Liver (tissue), 9 donors: ENCODE results near the gene STUM. TPM values are rescaled to one million over a fixed set of nuclear protein-coding genes. Genes with fewer than 3 reads are reported as not detected.

Experiments used
- DNase-seq: peaks from one replicate; pipeline ENCODE4 v3.0.0-alpha.2; 2017; ENCODE audit warnings: low spot score
- H3K27ac ChIP-seq, 2 donors: one replicate each; pipeline ENCODE4 v1.7.0; 2013; ENCODE audit warnings: inconsistent platforms in 2 of 2, low read length in 2 of 2, control low read depth in 1 of 2, low read depth in 1 of 2, mild to moderate bottlenecking in 1 of 2
- H3K27me3 ChIP-seq, 4 donors: one replicate each; pipeline versions ENCODE4 v1.6.1 to v1.7.0; 2013; ENCODE audit warnings: low read length in 3 of 4, inconsistent platforms in 1 of 4, mild to moderate bottlenecking in 1 of 4, moderate library complexity in 1 of 4; ENCODE audit not compliant: control insufficient read depth in 4 of 4, insufficient read depth in 4 of 4
- H3K36me3 ChIP-seq, 4 donors: one replicate each; pipeline versions ENCODE4 v1.6.1 to v1.7.0; 2013; ENCODE audit warnings: low read length in 3 of 4, mild to moderate bottlenecking in 3 of 4, low read depth in 1 of 4, moderate library complexity in 1 of 4; ENCODE audit not compliant: control insufficient read depth in 4 of 4, insufficient read depth in 3 of 4
- H3K4me1 ChIP-seq, 4 donors: one replicate each; pipeline versions ENCODE4 v1.6.1 to v1.7.0; 2013; ENCODE audit warnings: low read length in 3 of 4, mild to moderate bottlenecking in 3 of 4, moderate library complexity in 1 of 4; ENCODE audit not compliant: control insufficient read depth in 4 of 4, insufficient read depth in 4 of 4
- H3K4me3 ChIP-seq, 3 donors: one replicate each; pipeline versions ENCODE4 v1.6.1 to v1.7.0; 2013; ENCODE audit warnings: low read length in 3 of 3, control low read depth in 1 of 3, low read depth in 1 of 3, mild to moderate bottlenecking in 1 of 3
- H3K9ac ChIP-seq, 2 donors: one replicate each; pipeline ENCODE4 v1.7.0; 2013; ENCODE audit warnings: low read length in 2 of 2, mild to moderate bottlenecking in 2 of 2, moderate library complexity in 2 of 2, control low read depth in 1 of 2, low read depth in 1 of 2
- H3K9me3 ChIP-seq, 4 donors: one replicate each; pipeline versions ENCODE4 v1.6.1 to v1.7.0; 2013; ENCODE audit warnings: low read length in 3 of 4; ENCODE audit not compliant: control insufficient read depth in 4 of 4
- ATF3 ChIP-seq: IDR thresholded peaks from 2 replicates; pipeline ENCODE4 v1.6.1; 2016; ENCODE audit warnings: antibody characterized with exemption
- CTCF ChIP-seq: fragments of 150-350 bp; IDR thresholded peaks from 2 replicates; pipeline ENCODE4 v1.5.1; 2017; ENCODE audit warnings: improper control_type of control experiment, low read depth, low read length; ENCODE audit not compliant: missing input control
- EGR1 ChIP-seq, 2 donors: IDR thresholded peaks; 2 replicates each; pipeline ENCODE4 v1.6.1; 2016 to 2018; ENCODE audit warnings: antibody characterized with exemption in 2 of 2, low read depth in 2 of 2
- FOXA1 ChIP-seq: IDR thresholded peaks from 2 replicates; pipeline ENCODE4 v1.6.1; 2016; ENCODE audit warnings: antibody characterized with exemption
- GABPA ChIP-seq, 2 donors: IDR thresholded peaks in 1 of 2; conservative IDR thresholded peaks in 1 of 2; 2 replicates each; pipeline ENCODE4 v1.6.1; 2016; ENCODE audit warnings: antibody characterized with exemption in 2 of 2, mild to moderate bottlenecking in 1 of 2, moderate library complexity in 1 of 2
- HNF4G ChIP-seq: IDR thresholded peaks from 2 replicates; pipeline ENCODE4 v1.6.1; 2016; ENCODE audit warnings: antibody characterized with exemption
- NR2F2 ChIP-seq: IDR thresholded peaks from 2 replicates; pipeline ENCODE4 v1.6.1; 2016; ENCODE audit warnings: antibody characterized with exemption
- RAD21 ChIP-seq, 2 donors: IDR thresholded peaks; 2 replicates each; pipeline ENCODE4 v1.6.1; 2016; ENCODE audit warnings: antibody characterized with exemption in 2 of 2, mild to moderate bottlenecking in 2 of 2
- SP1 ChIP-seq: IDR thresholded peaks from 2 replicates; pipeline ENCODE4 v1.6.1; 2018; ENCODE audit warnings: antibody characterized with exemption, mild to moderate bottlenecking
- TAF1 ChIP-seq: conservative IDR thresholded peaks from 2 replicates; pipeline ENCODE4 v1.6.1; 2016; ENCODE audit warnings: antibody characterized with exemption, mild to moderate bottlenecking
- YY1 ChIP-seq: IDR thresholded peaks from 2 replicates; pipeline ENCODE4 v1.6.1; 2016; ENCODE audit warnings: antibody characterized with exemption, mild to moderate bottlenecking
- ZBTB33 ChIP-seq: IDR thresholded peaks from 2 replicates; pipeline ENCODE4 v1.6.1; 2016; ENCODE audit warnings: antibody characterized with exemption
- WGBS: extraction: QIAGEN DNeasy Blood & Tissue Kit; methylation state at CpG from one replicate; pipeline ENCODE4 v1.1.7; 2013; 5-methylcytosine and 5-hydroxymethylcytosine counted together
- polyA plus RNA-seq, 2 donors: library from polyadenylated mRNA; stranded (reverse) in 1 of 2; unstranded in 1 of 2; fragments of 200-250 nt in 1 of 2; fragments of >200 nt in 1 of 2; fragmentation: Nextera tagmentation in 1 of 2; extraction: Ambion mirVana in 1 of 2; gene quantifications; one replicate each; pipeline versions ENCODE4 v1.2.1 to v1.2.3, GENCODE V29; 2013 to 2015
- total RNA-seq, 2 donors: library from RNA; depleted of rRNA; stranded (reverse); fragments of >200 nt; gene quantifications; one replicate each; pipeline ENCODE4 v1.2.3, GENCODE V29; 2014
- donor health status: healthy.
- donor health status: healthy.
- donor health status: healthy.
- donor health status: healthy.
- donor health status: healthy.

STUM gene
- total and polyA plus RNA-seq, 4 donors: 0.03 to 0.14 (median 0.07) TPM

GRCh38 chr1:226553266-226553923, 4.8 kb downstream of the STUM start:
- Histone ChIP-seq H3K4me1 (peaks cover 10 to 21% (median 15%) of the 10 kb centered on the region in 4 donors), H3K27me3 (peaks cover 0 to 6% (median 0%) of the 10 kb centered on the region in 4 donors), H3K36me3 (no peaks in the 10 kb centered on the region), H3K27ac (no peak overlapping the region), H3K9me3 (no peaks in the 10 kb centered on the region), H3K4me3 (no peak overlapping the region), H3K9ac (no peak overlapping the region)
- no peak for DNase-seq
- TF ChIP-seq ATF3 (no peak), TAF1 (no peak), HNF4G (no peak), SP1 (no peak), FOXA1 (no peak), YY1 (no peak), ZBTB33 (no peak), RAD21 (IDR thresholded peaks at IDR 0.05) (no peak), NR2F2 (no peak)
- 94% methylated on average over 2 of the region's 2 CpGs for WGBS

- WGBS: 91% methylated on average over 6 of the region's 6 CpGs
- TF ChIP-seq SP1 (no peak), HNF4G (no peak), EGR1 (IDR thresholded peaks at IDR 0.05; ENCODE audit: low read depth in 2 of 2) (no peak), ZBTB33 (no peak), ATF3 (no peak), CTCF (no peak), GABPA (IDR thresholded peaks at IDR 0.05 in 1 of 2, conservative IDR thresholded peaks at IDR 0.05 in 1 of 2) (no peak), NR2F2 (no peak)
- Histone ChIP-seq H3K9ac (no peak overlapping the region), H3K4me3 (no peak overlapping the region), H3K4me1 (peaks cover 8 to 18% (median 15%) of the 10 kb centered on the region in 4 donors), H3K27ac (no peak overlapping the region), H3K27me3 (peaks cover 0 to 6% (median 0%) of the 10 kb centered on the region in 4 donors), H3K9me3 (no peaks in the 10 kb centered on the region), H3K36me3 (no peaks in the 10 kb centered on the region)
- DNase-seq: no peak
Measured at GRCh38 chr1:226553924-226554282, 5.3 kb downstream of the STUM start.
